Adipose tissue (tissue), 3 donors: ENCODE results near the gene ARHGEF3. TPM values are rescaled to one million over a fixed set of nuclear protein-coding genes. Genes with fewer than 3 reads are reported as not detected.

ENCODE experiments used
- H3K27ac ChIP-seq: one replicate; pipeline ENCODE4 v1.5.1; 2013; ENCODE audit warnings: low read depth, low read length
- whole genome bisulfite sequencing, 3 donors: extraction: QIAGEN DNeasy Blood & Tissue Kit; methylation state at CpG; one replicate each; pipeline ENCODE4 v1.1.7; 2013; 5-methylcytosine and 5-hydroxymethylcytosine counted together
- polyA plus RNA-seq, 3 donors: library from polyadenylated mRNA; stranded (reverse); fragments of 200-250 nt; gene quantifications; one replicate each; pipeline ENCODE4 v1.2.3, GENCODE V29; 2013
- donor health status: healthy with polysubstance abuse.
- donor health status: Bipolar disorder and iron deficiency.
- donor health status: healthy.

The ARHGEF3 gene
- polyA plus RNA-seq, 3 donors, result 11.1 to 15.4 (median 11.4) TPM

- WGBS, 3 donors, result 44 to 93% (median 84%) methylated on average over 2 of the region's 2 CpGs
- H3K27ac ChIP-seq, result no peak overlapping the region
These were observed 20.0 kb downstream of the ARHGEF3 start for GRCh38 chr3:56781762-56782161.

GRCh38 chr3:56780936-56781335 lies 20.8 kb downstream of the ARHGEF3 start:
- WGBS, 3 donors, result 87 to 99% (median 97%) methylated on average over 2 of the region's 2 CpGs
- H3K27ac ChIP-seq, result no peak overlapping the region

- 58 to 89% (median 81%) methylated on average over 2 of the region's 2 CpGs for WGBS, 3 donors
- H3K27ac ChIP-seq, result no peak overlapping the region
These were observed 22.9 kb downstream of the ARHGEF3 start for GRCh38 chr3:56778893-56779292.

DNA sequence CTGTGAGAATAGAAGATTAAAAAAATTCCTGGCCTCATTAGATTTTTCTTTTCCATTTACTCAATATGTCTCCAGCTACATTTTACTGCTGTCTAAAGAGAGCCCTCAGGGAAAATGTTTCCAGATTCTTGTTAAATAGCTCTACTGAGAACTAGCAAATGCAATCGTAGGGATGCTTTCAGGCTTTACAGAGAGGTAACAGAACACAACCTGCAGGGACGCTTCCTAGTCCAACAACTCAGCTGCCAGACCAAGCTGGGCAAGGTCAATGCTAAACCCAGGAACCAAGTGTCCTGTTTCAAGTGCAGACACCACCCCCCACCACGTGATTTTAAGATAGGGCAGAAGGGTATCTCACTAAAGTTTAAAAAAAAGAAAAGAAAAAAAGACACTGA lies 25.2 kb downstream of the ARHGEF3 start:
- 38 to 76% (median 76%) methylated on average over 3 of the region's 3 CpGs for WGBS, 3 donors
- no peak overlapping the region for H3K27ac ChIP-seq

DNA sequence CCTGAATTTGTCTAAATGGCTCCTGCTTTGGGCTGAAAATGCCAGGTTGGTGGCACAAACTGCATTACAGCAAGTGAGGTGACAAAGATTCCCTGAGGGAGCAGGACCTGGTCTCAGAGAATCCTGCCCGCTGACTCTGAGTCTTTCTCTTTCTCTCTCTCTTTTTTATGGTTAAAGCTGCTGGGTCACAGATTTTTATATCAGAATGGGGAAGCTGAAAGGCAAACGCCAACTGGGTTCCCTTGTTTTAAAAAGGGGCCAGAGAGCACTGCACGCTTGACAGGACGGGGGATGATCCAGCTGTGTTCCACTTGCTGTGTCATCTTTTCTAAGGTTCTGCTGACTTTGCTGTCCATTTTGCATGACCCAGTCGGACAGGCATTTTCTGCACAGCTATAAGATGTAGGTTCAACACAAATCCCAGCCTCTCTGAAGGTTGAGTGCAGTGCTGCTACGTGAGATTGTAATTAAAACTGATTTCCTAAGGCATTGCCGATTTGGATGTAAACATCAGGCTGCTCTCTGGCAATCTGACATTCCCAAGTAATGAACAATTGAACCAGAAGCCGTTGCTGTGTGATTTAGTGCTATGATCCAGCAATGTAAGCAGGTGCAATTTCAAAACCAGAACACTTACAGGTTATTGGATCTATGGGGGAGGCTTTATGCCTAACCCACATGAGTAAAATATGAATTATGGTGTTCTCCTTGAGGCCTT lies 25.8 kb downstream of the ARHGEF3 start:
- WGBS, 3 donors, result 50 to 55% (median 53%) methylated on average over 8 of the region's 8 CpGs

DNA sequence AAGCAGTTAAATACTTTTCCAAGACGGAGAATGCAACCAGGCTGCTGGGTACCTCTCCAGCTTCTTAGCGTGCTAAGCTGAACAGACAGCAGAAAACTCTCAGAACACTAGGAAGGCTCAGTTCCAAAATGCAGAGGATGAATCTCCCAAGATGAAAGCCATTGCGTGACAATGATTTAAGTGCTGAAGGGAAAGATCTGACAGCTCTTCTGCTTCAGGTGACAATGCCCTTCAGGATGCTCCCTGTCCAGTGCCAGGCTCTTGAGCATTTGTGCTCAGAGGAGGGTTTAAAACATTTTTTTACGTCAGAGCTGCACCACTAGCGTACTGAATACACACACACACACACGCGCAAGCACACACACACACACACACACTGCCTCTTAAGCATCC lies 26.3 kb downstream of the ARHGEF3 start:
- WGBS, 3 donors, result 61 to 83% (median 81%) methylated on average over 7 of the region's 7 CpGs
- no peak overlapping the region for H3K27ac ChIP-seq

More for the DNA sequence above, 25.8 kb downstream of the ARHGEF3 start:
- no peak overlapping the region for H3K27ac ChIP-seq

- no peak overlapping the region for H3K27ac ChIP-seq
These were observed 27.8 kb downstream of the ARHGEF3 start for GRCh38 chr3:56773986-56774385.

- no peak overlapping the region for H3K27ac ChIP-seq
- 80 to 92% (median 91%) methylated on average over 16 of the region's 16 CpGs for WGBS, 3 donors
These were observed 28.5 kb downstream of the ARHGEF3 start for GRCh38 chr3:56772952-56773938.

DNA sequence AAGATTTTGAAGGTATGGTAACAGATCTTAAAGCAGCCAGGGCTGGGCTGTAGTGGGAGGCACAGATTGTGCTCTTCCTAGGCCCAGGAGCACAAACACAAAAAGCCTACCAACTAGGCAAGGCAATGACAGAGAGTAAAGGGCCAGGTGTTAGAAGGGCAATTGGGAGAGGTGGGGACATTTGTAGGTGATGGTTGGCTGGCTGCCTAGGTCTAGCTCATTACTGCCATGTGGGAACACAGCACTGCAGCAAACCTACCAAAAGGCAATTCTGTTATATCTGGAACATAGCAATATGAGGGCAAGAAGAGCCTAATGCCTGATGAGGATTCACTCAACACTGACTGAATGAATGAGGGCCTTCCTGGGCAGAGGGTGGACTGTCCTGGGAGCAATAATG lies 30.4 kb downstream of the ARHGEF3 start:
- H3K27ac ChIP-seq, result no peak overlapping the region

DNA sequence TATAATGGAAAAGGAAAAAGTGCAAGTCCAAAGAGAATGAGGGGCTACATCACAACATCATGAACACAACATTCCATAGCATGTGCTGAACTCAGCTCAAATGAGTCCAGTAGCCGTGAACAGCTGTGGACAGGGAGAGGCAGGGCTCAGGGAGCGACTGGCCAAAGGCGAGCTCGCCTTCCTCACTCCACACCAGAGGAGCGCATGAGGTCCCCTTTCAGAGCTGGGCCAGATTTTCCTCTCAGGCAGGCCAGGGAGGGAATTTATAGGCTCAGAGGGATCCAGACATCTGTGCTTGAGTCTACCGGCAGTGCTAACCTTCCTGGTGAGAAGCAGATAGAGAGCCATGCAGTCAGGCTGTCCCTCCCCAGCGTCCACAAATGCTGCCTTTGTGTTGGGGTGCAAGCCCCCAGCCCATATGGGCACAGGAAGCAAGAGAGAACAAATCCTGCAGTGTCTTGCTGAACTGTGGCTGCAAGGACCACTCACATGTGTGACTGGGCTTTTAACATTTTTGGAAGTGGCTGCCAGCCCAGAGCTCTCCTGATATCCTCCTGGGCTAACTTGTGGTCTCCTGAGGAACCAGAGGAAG lies 32.5 kb downstream of the ARHGEF3 start:
- H3K27ac ChIP-seq, result no peak overlapping the region
- 66 to 73% (median 66%) methylated on average over 7 of the region's 7 CpGs for WGBS, 3 donors

- no peak overlapping the region for H3K27ac ChIP-seq
- WGBS, 3 donors, result 81 to 94% (median 89%) methylated on average over 6 of the region's 6 CpGs
These were observed 36.7 kb downstream of the ARHGEF3 start for GRCh38 chr3:56764904-56765547.

DNA sequence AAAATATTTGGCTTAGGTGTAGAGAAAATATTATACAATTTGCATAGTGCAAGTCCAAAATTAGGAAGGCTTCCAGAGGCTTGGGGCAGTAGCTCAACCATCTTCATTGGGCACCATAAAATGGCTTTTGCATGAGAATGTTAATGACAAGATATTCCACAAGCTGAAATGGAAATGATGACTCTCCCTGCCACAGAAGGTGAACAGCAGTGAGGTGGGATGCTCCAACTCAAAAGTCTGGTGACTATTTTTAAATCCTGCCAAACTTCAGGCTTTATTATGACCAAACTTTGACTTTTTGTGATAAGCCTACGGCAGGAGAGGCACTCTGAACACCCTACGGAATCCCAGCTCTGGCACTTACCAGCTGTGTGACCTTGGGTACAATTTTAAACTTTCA lies 37.6 kb downstream of the ARHGEF3 start:
- 47 to 97% (median 95%) methylated on average over 2 of the region's 2 CpGs for WGBS, 3 donors
- H3K27ac ChIP-seq, result no peak overlapping the region

GRCh38 chr3:56763233-56763632 lies 38.5 kb downstream of the ARHGEF3 start:
- WGBS, 3 donors, result 53 to 97% (median 89%) methylated on average over 2 of the region's 2 CpGs
- H3K27ac ChIP-seq, result no peak overlapping the region

GRCh38 chr3:56762718-56763117 lies 39.0 kb downstream of the ARHGEF3 start:
- H3K27ac ChIP-seq, result no peak overlapping the region
- WGBS, 3 donors, result 70 to 96% (median 70%) methylated on average over 1 of the region's 1 CpG

DNA sequence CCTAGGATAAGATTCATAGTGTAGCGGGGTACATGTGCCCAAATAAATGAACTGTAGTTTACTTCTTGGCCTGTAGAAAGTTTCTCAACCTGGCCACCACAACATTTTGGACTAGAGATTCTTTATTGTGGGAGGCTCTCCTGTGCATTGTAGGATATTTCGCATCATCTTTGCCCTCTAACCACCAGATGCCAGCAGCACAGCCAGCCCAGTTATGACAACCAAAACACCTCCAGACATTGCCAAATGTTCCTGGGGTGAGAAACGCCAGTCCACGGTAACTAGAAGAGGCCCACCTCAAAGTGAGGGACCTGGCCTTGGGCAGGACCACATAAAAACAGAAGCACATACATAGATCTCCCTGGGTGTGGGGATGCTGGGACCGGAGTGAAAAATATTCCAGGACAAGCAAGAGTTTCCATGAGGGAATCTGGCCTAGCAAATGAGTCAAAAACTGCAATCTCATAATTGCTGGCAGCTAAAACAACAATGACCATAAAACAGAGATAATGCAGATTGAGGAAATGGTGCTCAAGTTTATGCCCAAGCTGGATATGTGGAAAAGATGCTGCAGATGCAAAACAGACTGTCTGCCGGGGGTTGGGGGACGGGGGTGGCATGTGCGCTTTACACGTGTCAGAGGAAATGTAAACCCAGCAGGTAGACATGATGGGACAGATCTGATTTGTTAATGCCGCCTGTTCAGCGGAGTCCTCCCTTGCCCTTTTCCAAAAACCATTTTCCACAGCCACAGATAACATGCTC lies 39.7 kb downstream of the ARHGEF3 start:
- WGBS, 3 donors, result 81 to 84% (median 82%) methylated on average over 11 of the region's 11 CpGs
- H3K27ac ChIP-seq, result no peak overlapping the region

DNA sequence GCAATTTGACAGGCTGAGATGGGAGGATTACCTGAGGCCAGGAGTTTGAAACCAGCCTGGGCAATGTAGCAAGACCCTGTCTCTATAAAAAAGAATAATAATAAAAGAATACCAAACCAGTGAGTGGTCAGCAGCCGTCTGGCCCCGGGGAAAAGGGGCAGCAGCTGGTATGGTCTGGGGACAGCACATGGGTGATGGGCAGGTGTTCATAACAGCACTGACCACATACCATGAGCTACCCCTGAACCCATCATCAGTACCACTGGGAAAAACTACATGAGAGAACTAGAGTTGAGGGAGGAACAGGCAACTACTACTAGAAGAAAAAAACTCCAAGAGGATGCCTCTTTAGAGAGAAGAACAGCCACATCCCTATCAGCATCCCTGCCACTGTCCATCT lies 40.7 kb downstream of the ARHGEF3 start:
- 95 to 100% (median 98%) methylated on average over 2 of the region's 2 CpGs for WGBS, 3 donors

GRCh38 chr3:56759532-56759931 lies 42.2 kb downstream of the ARHGEF3 start:
- WGBS, 3 donors, result 92 to 96% (median 93%) methylated on average over 3 of the region's 3 CpGs
- no peak overlapping the region for H3K27ac ChIP-seq

More for the DNA sequence above, 40.7 kb downstream of the ARHGEF3 start:
- no peak overlapping the region for H3K27ac ChIP-seq

DNA sequence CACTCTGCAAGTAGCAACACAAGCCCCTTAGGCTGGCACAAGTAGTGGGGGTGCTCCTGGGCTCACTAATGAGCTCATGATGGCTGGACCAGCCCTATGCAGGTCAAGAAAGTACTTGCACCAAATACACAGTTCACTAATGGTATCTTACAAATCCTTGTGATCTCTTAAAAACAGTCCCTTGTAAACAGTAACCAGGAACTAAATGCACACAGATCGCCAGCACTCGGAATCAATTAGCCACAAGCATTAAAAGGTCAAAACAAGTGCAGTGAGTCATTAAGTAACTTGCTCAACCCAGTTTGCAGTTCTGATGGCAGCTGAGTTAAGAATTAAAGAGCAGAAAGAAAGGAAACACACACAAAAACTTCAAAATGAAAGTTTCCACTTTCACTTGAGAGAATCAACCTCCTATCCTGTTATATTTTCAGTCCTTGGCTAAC lies 43.2 kb downstream of the ARHGEF3 start:
- 4 to 5% (median 4%) methylated on average over 2 of the region's 2 CpGs for WGBS, 3 donors
- no peak overlapping the region for H3K27ac ChIP-seq
